Activated CD4-positive, CD25-positive, alpha-beta regulatory T cell treated with anti-CD3 and anti-CD28 coated beads, Interleukin-2, amount 50 U/mL, for 24 hours (primary cell): Measurements from ENCODE around the gene TP53TG5.

Experiments
- ATAC-seq, 2 donors: fragments of 150-1000 bp; cut with Tn5 transposase; one replicate each; pipeline ENCODE4 v1.10.0; 2021; ENCODE audit warnings: mild to moderate bottlenecking in 1 of 2, moderate library complexity in 1 of 2

The TP53TG5 gene

GRCh38 chr20:45378191-45378590 is at the start of gene TP53TG5:
Gene TP53TG5, minus strand, starts transcription at chr20:45378325. Its CDS starts 89 bp downstream, at chr20:45378236.
- ATAC-seq: no peak

- no peak for ATAC-seq
These were observed 49.4 kb upstream of the TP53TG5 start for GRCh38 chr20:45427236-45428149.

- ATAC-seq: no peak
These were observed 48.3 kb upstream of the TP53TG5 start for GRCh38 chr20:45426320-45427016.

- no peak for ATAC-seq
These were observed 47.4 kb upstream of the TP53TG5 start for GRCh38 chr20:45425561-45425960.

GRCh38 chr20:45423700-45424099 is 45.6 kb upstream of the TP53TG5 start:
- no peak for ATAC-seq

- no peak for ATAC-seq
These were observed 42.0 kb upstream of the TP53TG5 start for GRCh38 chr20:45420125-45420524.

- peak; percentile 57 to 68 for ATAC-seq
These were observed 41.3 kb upstream of the TP53TG5 start for GRCh38 chr20:45419188-45420091.

GRCh38 chr20:45416917-45417316 is 38.8 kb upstream of the TP53TG5 start:
- no peak for ATAC-seq

- peak; percentile 87 to 88 for ATAC-seq
These were observed 37.9 kb upstream of the TP53TG5 start, which contains the start of gene PIGT for GRCh38 chr20:45415822-45416637. Gene PIGT, plus strand, starts transcription at chr20:45416141. Its CDS starts 16 bp downstream, at chr20:45416157.

GRCh38 chr20:45413479-45413878 is 35.4 kb upstream of the TP53TG5 start:
- ATAC-seq: no peak

GRCh38 chr20:45412653-45413052 is 34.5 kb upstream of the TP53TG5 start:
- no peak for ATAC-seq

GRCh38 chr20:45410887-45411286 is 32.8 kb upstream of the TP53TG5 start:
- no peak for ATAC-seq

GRCh38 chr20:45409521-45410272 is 31.6 kb upstream of the TP53TG5 start:
- no peak for ATAC-seq

GRCh38 chr20:45408646-45409213 is 30.6 kb upstream of the TP53TG5 start:
- no peak for ATAC-seq

GRCh38 chr20:45407783-45408645 is 29.9 kb upstream of the TP53TG5 start, which contains the start of gene DBNDD2:
Gene DBNDD2, plus strand, starts transcription at chr20:45408289. Its CDS starts 179 bp downstream, at chr20:45408468.
- ATAC-seq: no peak

- no peak for ATAC-seq
These were observed 29.1 kb upstream of the TP53TG5 start for GRCh38 chr20:45407067-45407745.

GRCh38 chr20:45406260-45407066 is 28.3 kb upstream of the TP53TG5 start:
- ATAC-seq: peak; percentile 50 to 51
